ENCODE data around the gene GTF2A1. TPM values are rescaled to one million over a fixed set of nuclear protein-coding genes. Genes with fewer than 3 reads are reported as not detected.
A peak's percentile ranks its signal among the peaks of the same experiment; 100 is the strongest.

The GTF2A1 gene
- polyA plus RNA-seq, 3 donors, result 7.9 to 15.8 (median 9.2) TPM

GRCh38 chr14:81187832-81188522 is 32.8 kb downstream of the GTF2A1 start:
- H3K4me1 Mint-ChIP-seq, result no peaks in the 10 kb centered on the region
- Histone ChIP-seq H3K9me3 (replicated peaks in 1 of 2; ENCODE audit: control insufficient read depth in 1 of 2, insufficient read depth in 1 of 2, low read length in 2 of 2) (no peaks in the 10 kb centered on the region), H3K4me2 (replicated peaks; ENCODE audit: extremely low read depth, low read length, poor library complexity, severe bottlenecking) (no peak overlapping the region), H3K27me3 (ENCODE audit: control insufficient read depth in 2 of 2, insufficient read depth in 2 of 2, low read length in 2 of 2) (no peaks in the 10 kb centered on the region), H3K36me3 (replicated peaks in 1 of 2; ENCODE audit: control insufficient read depth in 1 of 2, insufficient read depth in 2 of 2, low read length in 2 of 2) (peaks cover 69 to 99% of the 10 kb centered on the region in 2 donors), H3K4me3 (replicated peaks in 1 of 3; ENCODE audit: low read depth in 2 of 3, low read length in 3 of 3) (no peak overlapping the region), H3K9ac (ENCODE audit: insufficient read depth, low read length, poor library complexity, severe bottlenecking) (no peak overlapping the region), H3K27ac (ENCODE audit: low read depth in 1 of 2, low read length in 2 of 2) (no peak overlapping the region), H2AFZ (ENCODE audit: insufficient read depth, low read depth, low read length, poor library complexity, severe bottlenecking) (no peak overlapping the region), H3K4me1 (ENCODE audit: control insufficient read depth in 1 of 2, insufficient read depth in 2 of 2, low read length in 2 of 2) (no peaks in the 10 kb centered on the region), H3K79me2 (ENCODE audit: insufficient read depth, low read length) (peaks cover 66% of the 10 kb centered on the region), H4K20me1 (ENCODE audit: insufficient read depth, low read length) (peaks cover 15% of the 10 kb centered on the region)
- 100% methylated on average over 2 of the region's 5 CpGs for WGBS (ENCODE audit: insufficient coverage)
- H3K27ac Mint-ChIP-seq, result peak overlapping the region in 2 of 7 donors; percentile 43 to 61
- H3K4me3 Mint-ChIP-seq, result no peak overlapping the region
- H3K36me3 Mint-ChIP-seq, result peaks cover 61 to 78% of the 10 kb centered on the region in 2 donors
- intact Hi-C loops (cut with micrococcal nuclease), result no loop called here
- DNase-seq, result no peak
- no peaks in the 10 kb centered on the region for H3K9me3 Mint-ChIP-seq
- no peak for TF ChIP-seq CTCF (IDR thresholded peaks at IDR 0.05)
- H3K27me3 Mint-ChIP-seq (ENCODE audit: low read depth in 3 of 3), result no peaks in the 10 kb centered on the region

GRCh38 chr14:81179631-81180030 is 41.1 kb downstream of the GTF2A1 start:
- no peak for TF ChIP-seq CTCF (IDR thresholded peaks at IDR 0.05)
- no peak overlapping the region for H2AFZ ChIP-seq (ENCODE audit: insufficient read depth, low read depth, low read length, poor library complexity, severe bottlenecking)
- intact Hi-C loops (cut with micrococcal nuclease), result loop anchor here in 1 of 2 donors (10.0 kb wide), 1 partner anchor 45 kb away; the partner anchor contains the start of gene GTF2A1
- peaks cover 38 to 47% of the 10 kb centered on the region in 2 donors for H3K36me3 Mint-ChIP-seq
- peaks cover 16% of the 10 kb centered on the region for H3K79me2 ChIP-seq (ENCODE audit: insufficient read depth, low read length)
- peak in 1 of 3 donors; percentile 26 for DNase-seq
- no peaks in the 10 kb centered on the region for H4K20me1 ChIP-seq (ENCODE audit: insufficient read depth, low read length)
- no peaks in the 10 kb centered on the region for H3K9me3 Mint-ChIP-seq
- no peaks in the 10 kb centered on the region for H3K27me3 Mint-ChIP-seq (ENCODE audit: low read depth in 3 of 3)
- no peak overlapping the region for H3K9ac ChIP-seq (ENCODE audit: insufficient read depth, low read length, poor library complexity, severe bottlenecking)
- no peak overlapping the region for H3K4me3 Mint-ChIP-seq
- peaks cover 33% of the 10 kb centered on the region for H3K4me1 Mint-ChIP-seq
- WGBS (ENCODE audit: insufficient coverage), result no CpG with 5 or more reads among the region's 2 CpGs
- no peak overlapping the region for H3K4me3 ChIP-seq (replicated peaks in 1 of 3; ENCODE audit: low read depth in 2 of 3, low read length in 3 of 3)
- peak overlapping the region in 3 of 7 donors; percentile 13 to 72 (median 30) for H3K27ac Mint-ChIP-seq
- H3K27ac ChIP-seq (ENCODE audit: low read depth in 1 of 2, low read length in 2 of 2), result peak overlapping the region in 1 of 2 donors; percentile 70
- no peaks in the 10 kb centered on the region for H3K9me3 ChIP-seq (replicated peaks in 1 of 2; ENCODE audit: control insufficient read depth in 1 of 2, insufficient read depth in 1 of 2, low read length in 2 of 2)
- peaks cover 15 to 38% of the 10 kb centered on the region in 2 donors for H3K36me3 ChIP-seq (replicated peaks in 1 of 2; ENCODE audit: control insufficient read depth in 1 of 2, insufficient read depth in 2 of 2, low read length in 2 of 2)
- H3K4me2 ChIP-seq (replicated peaks; ENCODE audit: extremely low read depth, low read length, poor library complexity, severe bottlenecking), result no peak overlapping the region
- peaks cover 21 to 36% of the 10 kb centered on the region in 2 donors for H3K4me1 ChIP-seq (ENCODE audit: control insufficient read depth in 1 of 2, insufficient read depth in 2 of 2, low read length in 2 of 2)
- no peaks in the 10 kb centered on the region for H3K27me3 ChIP-seq (ENCODE audit: control insufficient read depth in 2 of 2, insufficient read depth in 2 of 2, low read length in 2 of 2)

Measured in CD14-positive monocyte (primary cell).